Type B pancreatic cell (in vitro differentiated cells): ENCODE measurements around the gene KRI1. TPM values are rescaled to one million over a fixed set of nuclear protein-coding genes. Genes with fewer than 3 reads are reported as not detected.

ENCODE experiments used
- DNase-seq: peaks from one replicate; pipeline ENCODE4 v3.0.0; 2021; ENCODE audit warnings: mixed read lengths; ENCODE audit not compliant: unreplicated experiment; ENCODE audit errors: extremely low spot score
- H3K27ac Mint-ChIP-seq: 2 replicates; pipeline ENCODE4 v1.8.0; 2021; ENCODE audit warnings: mild to moderate bottlenecking, mixed read lengths
- H3K27me3 Mint-ChIP-seq: 2 replicates; pipeline ENCODE4 v1.8.0; 2021; ENCODE audit warnings: mixed read lengths
- H3K36me3 Mint-ChIP-seq: 2 replicates; pipeline ENCODE4 v1.8.0; 2021; ENCODE audit warnings: mixed read lengths
- H3K4me1 Mint-ChIP-seq: one replicate; pipeline ENCODE4 v1.8.0; 2021; ENCODE audit warnings: mixed read lengths; ENCODE audit not compliant: unreplicated experiment
- H3K4me3 Mint-ChIP-seq: 2 replicates; pipeline ENCODE4 v1.8.0; 2021; ENCODE audit warnings: mild to moderate bottlenecking, mixed read lengths
- H3K9me3 Mint-ChIP-seq: 2 replicates; pipeline ENCODE4 v1.8.0; 2021; ENCODE audit warnings: mixed read lengths
- CTCF ChIP-seq: fragments of 200-600 bp; sonication (generic); conservative IDR thresholded peaks from 2 replicates; pipeline ENCODE4 v1.5.0; 2021; ENCODE audit warnings: antibody characterized with exemption, mild to moderate bottlenecking
- total RNA-seq: library from RNA; stranded (reverse); gene quantifications from 2 replicates; pipeline ENCODE4 v1.2.1, GENCODE V29; 2021; ENCODE audit warnings: low replicate concordance

KRI1 gene
- total RNA-seq, 1 donor from 2014 or later: 34.4 TPM

- Mint-ChIP-seq H3K36me3 (no peaks in the 10 kb centered on the region), H3K27me3 (peaks cover 5% of the 10 kb centered on the region), H3K27ac (peak overlapping the region; percentile 91), H3K4me3 (peak overlapping the region; percentile 90), H3K4me1 (peaks cover 13% of the 10 kb centered on the region), H3K9me3 (no peaks in the 10 kb centered on the region)
- DNase-seq: no peak
- no peak for TF ChIP-seq CTCF
These were observed 37.5 kb upstream of the KRI1 start for GRCh38 chr19:10603084-10603872.

DNA sequence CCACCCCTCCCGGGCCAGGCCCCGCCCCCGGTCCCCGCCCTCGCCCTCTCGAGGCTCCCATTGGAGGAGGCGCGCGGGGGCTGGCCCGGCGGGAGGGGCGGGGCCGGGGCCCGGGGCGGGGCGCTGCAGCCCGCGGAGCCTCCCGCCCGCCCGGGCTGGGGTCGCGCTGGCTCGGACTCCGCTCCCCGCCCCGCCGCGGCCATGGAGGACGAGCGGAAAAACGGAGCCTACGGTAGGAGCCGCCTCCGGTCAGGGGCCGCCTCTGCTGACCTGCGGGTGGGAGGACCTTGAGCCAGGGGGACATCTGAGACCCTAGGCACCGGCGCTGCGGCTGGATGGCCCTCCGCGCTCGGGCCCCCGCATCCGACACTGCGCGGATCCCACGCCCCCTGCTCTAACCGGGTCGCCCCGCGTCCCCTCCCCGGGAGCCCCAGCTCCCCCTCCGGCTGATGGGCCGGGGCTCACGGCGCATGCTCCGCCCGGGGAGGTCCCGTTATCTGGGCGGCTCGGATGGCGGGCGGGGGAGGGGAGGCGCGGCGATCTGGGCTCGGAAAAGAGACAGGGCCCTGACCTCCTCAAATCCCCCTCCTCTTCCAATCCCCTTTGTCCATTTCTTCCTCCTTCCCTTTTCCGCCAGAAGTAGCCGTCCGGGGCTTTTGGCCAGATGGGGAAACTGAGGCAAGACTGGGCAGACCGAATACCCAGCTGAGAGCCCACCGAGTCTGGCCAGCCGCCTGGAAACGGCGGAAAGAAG lies 36.7 kb upstream of the KRI1 start:
- peak overlapping the region; percentile 91 for H3K27ac Mint-ChIP-seq
- no peak for TF ChIP-seq CTCF
- H3K4me1 Mint-ChIP-seq: peaks cover 13% of the 10 kb centered on the region
- no peaks in the 10 kb centered on the region for H3K36me3 Mint-ChIP-seq
- DNase-seq: peak; percentile 88
- H3K4me3 Mint-ChIP-seq: peak overlapping the region; percentile 90
- no peaks in the 10 kb centered on the region for H3K9me3 Mint-ChIP-seq
- H3K27me3 Mint-ChIP-seq: peaks cover 5% of the 10 kb centered on the region

- peak overlapping the region; percentile 88 for H3K4me3 Mint-ChIP-seq
- no peaks in the 10 kb centered on the region for H3K36me3 Mint-ChIP-seq
- TF ChIP-seq CTCF: no peak
- peak overlapping the region; percentile 70 for H3K27ac Mint-ChIP-seq
- H3K27me3 Mint-ChIP-seq: peaks cover 5% of the 10 kb centered on the region
- peaks cover 13% of the 10 kb centered on the region for H3K4me1 Mint-ChIP-seq
- no peak for DNase-seq
- H3K9me3 Mint-ChIP-seq: no peaks in the 10 kb centered on the region
These were observed 36.2 kb upstream of the KRI1 start for GRCh38 chr19:10601999-10602329.

DNA sequence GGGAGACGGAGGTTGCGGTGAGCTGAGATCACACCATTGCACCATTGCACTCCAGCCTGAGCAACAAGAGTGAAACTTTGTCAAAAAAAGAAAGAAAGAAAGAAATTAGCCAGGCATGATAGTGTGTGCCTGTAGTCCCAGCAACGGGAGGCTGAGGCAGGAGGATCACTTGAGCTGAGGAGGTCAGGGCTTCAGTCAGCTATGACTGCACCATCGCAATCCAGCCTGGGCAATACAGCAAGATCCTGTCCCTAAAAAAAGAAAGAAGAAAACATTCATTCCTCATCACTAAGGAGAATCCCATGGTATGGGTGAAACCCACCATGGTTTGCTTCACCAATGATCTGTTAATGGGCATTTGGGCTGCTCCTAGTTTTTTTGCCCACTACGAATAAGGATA lies 34.3 kb upstream of the KRI1 start:
- peak overlapping the region; percentile 63 for H3K4me3 Mint-ChIP-seq
- H3K9me3 Mint-ChIP-seq: no peaks in the 10 kb centered on the region
- H3K36me3 Mint-ChIP-seq: no peaks in the 10 kb centered on the region
- peaks cover 5% of the 10 kb centered on the region for H3K27me3 Mint-ChIP-seq
- peaks cover 17% of the 10 kb centered on the region for H3K4me1 Mint-ChIP-seq
- DNase-seq: no peak
- no peak for TF ChIP-seq CTCF
- no peak overlapping the region for H3K27ac Mint-ChIP-seq

DNA sequence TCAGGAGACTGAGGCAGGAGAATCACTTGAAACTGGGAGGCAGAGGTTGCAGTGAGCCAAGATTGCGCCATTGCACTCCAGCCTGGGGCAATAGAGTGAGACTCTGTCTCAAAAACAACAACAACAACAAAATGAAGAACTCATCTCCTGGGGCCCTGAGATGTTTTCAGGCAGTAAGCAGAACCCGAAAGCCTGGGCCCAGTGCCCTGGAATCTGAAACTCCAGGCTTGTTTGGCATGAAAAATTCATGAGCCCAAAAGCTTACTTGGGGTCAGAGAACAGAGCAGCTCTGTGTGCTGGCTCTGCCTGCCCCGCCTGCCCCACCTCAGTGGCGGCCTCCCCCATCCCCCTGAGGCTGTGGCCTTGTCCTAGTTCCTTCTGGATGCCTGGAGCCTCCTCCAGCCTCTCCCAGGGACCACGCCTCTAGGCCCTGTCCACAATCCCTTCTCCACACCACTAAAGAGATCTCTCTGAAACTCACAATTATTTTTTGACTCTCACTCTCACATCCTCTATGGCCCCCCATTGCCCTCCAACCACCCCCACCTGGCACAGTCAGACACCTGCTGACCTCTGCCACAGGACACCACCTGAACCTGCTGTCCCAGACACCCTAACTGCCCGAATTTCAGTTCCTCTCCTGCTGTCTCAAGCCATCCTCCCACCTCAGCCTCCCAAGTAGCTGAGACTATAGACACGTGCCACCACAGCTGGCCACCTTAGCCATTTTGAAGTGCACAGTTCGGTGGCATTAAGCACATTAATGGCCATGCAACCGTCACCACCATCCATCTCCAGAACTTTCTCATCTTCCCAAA lies 28.2 kb upstream of the KRI1 start:
- Mint-ChIP-seq H3K4me3 (no peak overlapping the region), H3K9me3 (no peaks in the 10 kb centered on the region), H3K36me3 (no peaks in the 10 kb centered on the region), H3K27me3 (no peaks in the 10 kb centered on the region), H3K27ac (peak overlapping the region; percentile 66), H3K4me1 (peaks cover 9% of the 10 kb centered on the region)
- no peak for TF ChIP-seq CTCF
- DNase-seq: no peak
